HepG2 (cell line): Measurements from ENCODE around the gene ANO1. TPM values are rescaled to one million over a fixed set of nuclear protein-coding genes. Genes with fewer than 3 reads are reported as not detected.

Experiments used
- ZNF781 ChIP-seq: sonication (generic); formaldehyde crosslinking; IDR thresholded peaks from 2 replicates; pipeline ENCODE4 v1.5.1; 2020; ENCODE audit warnings: borderline replicate concordance, mild to moderate bottlenecking, missing genetic modification reagents; ENCODE audit errors: not compliant biosample characterization
- polyA plus RNA-seq, 8 experiments: library from polyadenylated mRNA; depleted of rRNA in 3 of 8; stranded (reverse) in 7 of 8; unstranded in 1 of 8; fragments of >200 nt; fragmentation: Illumina TruSeq in 4 of 8; extraction: Trizol in 4 of 8; gene quantifications; 2 replicates each; pipeline versions ENCODE4 v1.2.1 to v1.2.3, GENCODE V29; 2011 to 2016; ENCODE audit warnings: low read depth in 4 of 8, missing spikeins in 1 of 8, mixed read lengths in 1 of 8; ENCODE audit not compliant: insufficient read depth in 1 of 8
- total RNA-seq, 5 experiments: library from RNA; depleted of rRNA; stranded (reverse); fragments of >200 nt; fragmentation: Illumina TruSeq; extraction: Trizol; gene quantifications; 2 replicates each; pipeline ENCODE4 v1.2.3, GENCODE V29; 2016; ENCODE audit warnings: low read depth in 1 of 5
- TF ChIP-seq, protein P1 (sequence below): sonication (generic); formaldehyde crosslinking; IDR thresholded peaks from 2 replicates; pipeline ENCODE4 v1.4.0; 2020; ENCODE audit warnings: mild to moderate bottlenecking, missing genetic modification reagents, borderline replicate concordance
- TF ChIP-seq, protein P2 (sequence below): sonication (generic); formaldehyde crosslinking; IDR thresholded peaks from 2 replicates; pipeline ENCODE4 v1.4.0; 2020; ENCODE audit warnings: missing genetic modification reagents, borderline replicate concordance

ANO1 gene
- total and polyA plus RNA-seq, 2 of the 13 experiments (the other 11 are each of a cell fraction or from before 2014, with no cell fraction given) = not detected

GRCh38 chr11:70029861-70030380 lies 48.2 kb upstream of the ANO1 start (continued):
- no peak for TF ChIP-seq ZNF781 (CRISPR knock-in tag)
- TF ChIP-seq, protein P1, sequence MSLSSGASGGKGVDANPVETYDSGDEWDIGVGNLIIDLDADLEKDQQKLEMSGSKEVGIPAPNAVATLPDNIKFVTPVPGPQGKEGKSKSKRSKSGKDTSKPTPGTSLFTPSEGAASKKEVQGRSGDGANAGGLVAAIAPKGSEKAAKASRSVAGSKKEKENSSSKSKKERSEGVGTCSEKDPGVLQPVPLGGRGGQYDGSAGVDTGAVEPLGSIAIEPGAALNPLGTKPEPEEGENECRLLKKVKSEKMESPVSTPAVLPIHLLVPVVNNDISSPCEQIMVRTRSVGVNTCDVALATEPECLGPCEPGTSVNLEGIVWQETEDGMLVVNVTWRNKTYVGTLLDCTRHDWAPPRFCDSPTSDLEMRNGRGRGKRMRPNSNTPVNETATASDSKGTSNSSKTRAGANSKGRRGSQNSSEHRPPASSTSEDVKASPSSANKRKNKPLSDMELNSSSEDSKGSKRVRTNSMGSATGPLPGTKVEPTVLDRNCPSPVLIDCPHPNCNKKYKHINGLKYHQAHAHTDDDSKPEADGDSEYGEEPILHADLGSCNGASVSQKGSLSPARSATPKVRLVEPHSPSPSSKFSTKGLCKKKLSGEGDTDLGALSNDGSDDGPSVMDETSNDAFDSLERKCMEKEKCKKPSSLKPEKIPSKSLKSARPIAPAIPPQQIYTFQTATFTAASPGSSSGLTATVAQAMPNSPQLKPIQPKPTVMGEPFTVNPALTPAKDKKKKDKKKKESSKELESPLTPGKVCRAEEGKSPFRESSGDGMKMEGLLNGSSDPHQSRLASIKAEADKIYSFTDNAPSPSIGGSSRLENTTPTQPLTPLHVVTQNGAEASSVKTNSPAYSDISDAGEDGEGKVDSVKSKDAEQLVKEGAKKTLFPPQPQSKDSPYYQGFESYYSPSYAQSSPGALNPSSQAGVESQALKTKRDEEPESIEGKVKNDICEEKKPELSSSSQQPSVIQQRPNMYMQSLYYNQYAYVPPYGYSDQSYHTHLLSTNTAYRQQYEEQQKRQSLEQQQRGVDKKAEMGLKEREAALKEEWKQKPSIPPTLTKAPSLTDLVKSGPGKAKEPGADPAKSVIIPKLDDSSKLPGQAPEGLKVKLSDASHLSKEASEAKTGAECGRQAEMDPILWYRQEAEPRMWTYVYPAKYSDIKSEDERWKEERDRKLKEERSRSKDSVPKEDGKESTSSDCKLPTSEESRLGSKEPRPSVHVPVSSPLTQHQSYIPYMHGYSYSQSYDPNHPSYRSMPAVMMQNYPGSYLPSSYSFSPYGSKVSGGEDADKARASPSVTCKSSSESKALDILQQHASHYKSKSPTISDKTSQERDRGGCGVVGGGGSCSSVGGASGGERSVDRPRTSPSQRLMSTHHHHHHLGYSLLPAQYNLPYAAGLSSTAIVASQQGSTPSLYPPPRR (CRISPR knock-in tag) = no peak
- TF ChIP-seq, protein P2, sequence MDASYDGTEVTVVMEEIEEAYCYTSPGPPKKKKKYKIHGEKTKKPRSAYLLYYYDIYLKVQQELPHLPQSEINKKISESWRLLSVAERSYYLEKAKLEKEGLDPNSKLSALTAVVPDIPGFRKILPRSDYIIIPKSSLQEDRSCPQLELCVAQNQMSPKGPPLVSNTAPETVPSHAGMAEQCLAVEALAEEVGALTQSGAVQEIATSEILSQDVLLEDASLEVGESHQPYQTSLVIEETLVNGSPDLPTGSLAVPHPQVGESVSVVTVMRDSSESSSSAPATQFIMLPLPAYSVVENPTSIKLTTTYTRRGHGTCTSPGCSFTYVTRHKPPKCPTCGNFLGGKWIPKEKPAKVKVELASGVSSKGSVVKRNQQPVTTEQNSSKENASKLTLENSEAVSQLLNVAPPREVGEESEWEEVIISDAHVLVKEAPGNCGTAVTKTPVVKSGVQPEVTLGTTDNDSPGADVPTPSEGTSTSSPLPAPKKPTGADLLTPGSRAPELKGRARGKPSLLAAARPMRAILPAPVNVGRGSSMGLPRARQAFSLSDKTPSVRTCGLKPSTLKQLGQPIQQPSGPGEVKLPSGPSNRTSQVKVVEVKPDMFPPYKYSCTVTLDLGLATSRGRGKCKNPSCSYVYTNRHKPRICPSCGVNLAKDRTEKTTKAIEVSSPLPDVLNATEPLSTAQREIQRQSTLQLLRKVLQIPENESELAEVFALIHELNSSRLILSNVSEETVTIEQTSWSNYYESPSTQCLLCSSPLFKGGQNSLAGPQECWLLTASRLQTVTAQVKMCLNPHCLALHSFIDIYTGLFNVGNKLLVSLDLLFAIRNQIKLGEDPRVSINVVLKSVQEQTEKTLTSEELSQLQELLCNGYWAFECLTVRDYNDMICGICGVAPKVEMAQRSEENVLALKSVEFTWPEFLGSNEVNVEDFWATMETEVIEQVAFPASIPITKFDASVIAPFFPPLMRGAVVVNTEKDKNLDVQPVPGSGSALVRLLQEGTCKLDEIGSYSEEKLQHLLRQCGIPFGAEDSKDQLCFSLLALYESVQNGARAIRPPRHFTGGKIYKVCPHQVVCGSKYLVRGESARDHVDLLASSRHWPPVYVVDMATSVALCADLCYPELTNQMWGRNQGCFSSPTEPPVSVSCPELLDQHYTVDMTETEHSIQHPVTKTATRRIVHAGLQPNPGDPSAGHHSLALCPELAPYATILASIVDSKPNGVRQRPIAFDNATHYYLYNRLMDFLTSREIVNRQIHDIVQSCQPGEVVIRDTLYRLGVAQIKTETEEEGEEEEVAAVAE (CRISPR knock-in tag) = no peak
